GM19328 (cell line): ENCODE measurements around the gene IFT57.
A peak's percentile ranks its signal among the peaks of the same experiment; 100 is the strongest.

Experiments used
- ATAC-seq: cut with Tn5 transposase; IDR thresholded peaks from one replicate; pipeline ENCODE4 v1.9.1; 2021; ENCODE audit warnings: mild to moderate bottlenecking, moderate library complexity; ENCODE audit not compliant: unreplicated experiment

IFT57 gene

DNA sequence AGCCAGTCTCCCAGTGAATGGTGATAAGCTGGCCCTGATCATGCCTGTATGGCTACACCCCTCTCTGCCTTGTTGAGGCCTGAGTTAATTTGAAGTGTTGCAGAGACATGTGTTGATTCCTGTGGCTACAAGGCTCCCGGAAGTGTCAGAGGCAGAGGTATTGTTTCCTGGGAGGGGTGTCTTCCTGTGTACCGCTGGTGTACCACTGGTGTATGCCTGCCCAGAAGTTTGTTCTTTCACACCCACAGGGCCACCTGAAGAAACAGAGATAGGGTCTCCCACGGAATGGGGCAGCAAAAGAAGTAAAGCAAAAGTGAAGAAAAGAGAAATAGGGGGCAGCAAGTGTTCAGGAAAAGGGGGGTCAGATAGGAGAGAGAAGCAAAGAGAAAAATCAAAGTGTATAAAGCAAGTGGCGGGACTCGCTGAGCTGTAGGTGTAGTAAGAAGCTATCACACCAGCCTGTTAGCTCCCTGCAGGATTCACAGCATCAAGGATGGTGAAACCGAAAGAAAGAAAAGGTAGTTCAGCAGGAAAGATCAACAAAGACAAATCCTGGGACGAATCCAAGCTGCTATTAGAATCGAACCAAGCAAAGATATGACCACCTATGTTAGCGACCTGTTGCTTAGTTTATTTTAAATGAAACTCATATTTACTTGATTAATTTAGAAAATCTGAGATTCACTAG lies 94.8 kb downstream of the IFT57 start:
- ATAC-seq = no peak

DNA sequence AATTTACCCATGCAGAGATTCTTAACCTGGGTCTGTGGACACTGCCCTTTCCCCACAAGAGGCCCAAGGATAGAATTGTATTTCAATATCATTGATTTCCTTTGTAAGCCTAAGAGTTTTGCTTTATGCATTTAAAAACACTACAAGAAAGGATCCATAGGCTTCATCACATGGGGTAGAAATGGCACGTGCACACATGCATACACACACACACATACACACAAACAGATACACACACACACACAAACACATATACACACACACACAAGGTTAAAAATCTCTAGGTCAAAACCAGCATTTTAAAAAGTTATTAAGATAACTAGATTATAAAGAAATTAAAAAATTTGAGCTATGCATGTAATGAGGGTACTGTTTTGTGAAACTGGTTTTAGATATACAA lies 95.9 kb downstream of the IFT57 start:
- no peak for ATAC-seq

DNA sequence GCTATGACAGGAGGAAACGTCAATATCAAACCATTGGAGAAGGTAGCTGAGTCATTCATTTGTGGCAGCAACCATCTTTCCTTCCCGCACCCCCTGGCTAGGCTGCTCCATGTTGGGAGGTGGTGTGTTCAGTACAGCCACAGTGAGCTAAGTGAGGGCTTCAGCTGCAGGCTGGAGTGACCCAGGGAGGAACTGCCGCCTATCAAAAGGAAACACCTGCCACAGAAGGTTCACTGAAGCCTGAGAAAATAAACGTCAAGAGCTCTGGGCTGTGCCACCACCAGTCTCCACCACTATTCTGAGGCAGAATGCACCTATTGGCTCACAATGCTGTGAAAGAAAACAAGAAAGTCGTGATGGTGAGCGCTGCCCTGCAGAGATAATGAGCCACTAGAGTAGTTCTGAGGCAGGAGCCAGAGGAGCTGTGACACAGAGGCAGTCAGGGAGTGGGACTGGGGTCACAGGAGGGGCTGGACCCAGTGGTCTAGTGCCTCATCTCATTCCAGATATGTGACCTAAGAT lies 96.6 kb downstream of the IFT57 start:
- peak; percentile 46 for ATAC-seq

DNA sequence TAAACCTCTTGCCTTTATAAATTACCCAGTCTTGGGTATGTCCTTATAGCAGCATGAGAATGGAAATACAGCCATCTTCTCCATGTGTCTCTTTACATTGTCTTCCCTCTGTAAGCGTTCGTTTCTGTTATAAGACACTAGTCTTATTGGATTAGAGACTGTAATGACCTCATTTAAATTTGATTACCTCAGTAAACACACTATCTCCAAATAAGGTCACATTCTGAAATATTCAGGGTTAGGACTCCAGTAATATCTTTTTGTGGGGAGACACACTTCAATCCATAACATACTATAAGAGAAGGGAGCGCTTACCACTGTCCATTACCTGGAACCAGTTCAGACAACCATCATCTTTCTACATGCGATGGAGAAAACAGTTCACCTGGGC lies 97.1 kb downstream of the IFT57 start:
- no peak for ATAC-seq

- peak; percentile 76 for ATAC-seq
Measured at GRCh38 chr3:108124337-108125152, 97.7 kb downstream of the IFT57 start.

- ATAC-seq = no peak
Measured at GRCh38 chr3:108123326-108123725, 98.9 kb downstream of the IFT57 start.

- ATAC-seq = no peak
Measured at GRCh38 chr3:108122276-108122675, 99.9 kb downstream of the IFT57 start.

GRCh38 chr3:108119398-108120104 lies 102.7 kb downstream of the IFT57 start:
- no peak for ATAC-seq

DNA sequence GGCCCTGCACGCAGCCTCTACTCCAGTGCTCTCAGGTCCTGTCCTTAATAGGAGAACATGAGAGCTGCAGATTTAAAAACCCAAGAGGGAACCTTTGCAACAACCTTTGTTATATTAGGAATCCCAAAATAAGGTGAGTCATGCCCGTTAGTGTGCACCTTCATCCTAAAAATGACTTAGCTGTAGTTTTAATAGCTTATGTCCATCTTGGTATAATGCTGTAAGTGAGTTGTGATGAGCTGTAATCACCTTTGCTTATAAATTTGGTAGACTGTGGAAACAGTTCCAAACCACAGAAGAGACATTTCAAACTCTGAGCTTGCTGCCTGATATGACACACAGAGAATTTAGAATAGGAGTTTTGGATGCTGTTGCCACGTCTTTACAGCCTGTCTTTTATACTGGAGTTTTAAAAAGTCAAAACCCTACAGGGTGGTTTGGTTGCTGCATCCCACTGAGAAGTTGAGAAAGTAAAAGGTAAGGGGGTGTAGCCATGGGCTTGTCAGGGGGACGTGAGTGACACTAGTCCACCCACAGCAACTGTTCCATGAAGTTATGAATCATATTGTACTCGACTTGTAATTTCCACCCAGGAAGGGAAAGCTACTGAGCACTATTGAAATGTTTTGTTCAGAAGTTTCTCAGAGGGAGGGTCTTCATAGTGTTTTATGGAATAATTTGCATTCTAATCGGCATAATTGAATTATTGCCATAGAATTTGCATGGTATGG lies 104.0 kb downstream of the IFT57 start:
- ATAC-seq = no peak

DNA sequence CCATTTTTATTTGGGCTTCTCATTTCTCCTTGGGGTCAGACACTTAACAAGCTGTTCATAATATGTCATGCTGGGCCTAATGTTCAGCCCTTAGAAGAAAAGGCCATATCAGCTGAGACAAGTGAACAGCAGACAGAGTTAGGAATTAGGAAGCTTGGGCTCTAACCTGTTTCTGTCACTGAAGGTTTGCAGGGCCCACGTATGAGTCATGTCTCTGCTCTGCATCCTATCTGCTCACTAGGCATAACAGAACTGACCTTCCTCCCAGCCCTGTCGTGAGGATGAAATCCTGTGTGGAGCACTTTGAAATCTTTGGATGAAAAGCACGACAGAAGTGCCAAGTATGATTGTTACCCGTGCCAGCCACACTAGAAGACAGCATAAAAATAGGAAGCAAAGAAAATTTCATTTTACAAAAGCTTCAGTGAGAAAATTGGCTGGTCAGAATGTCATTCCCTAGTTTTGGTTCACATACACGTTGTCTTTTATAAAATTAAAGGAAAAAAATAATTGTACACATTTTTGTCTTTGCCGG lies 104.9 kb downstream of the IFT57 start:
- ATAC-seq = no peak

- no peak for ATAC-seq
Measured at GRCh38 chr3:108114423-108115065, 107.7 kb downstream of the IFT57 start.

DNA sequence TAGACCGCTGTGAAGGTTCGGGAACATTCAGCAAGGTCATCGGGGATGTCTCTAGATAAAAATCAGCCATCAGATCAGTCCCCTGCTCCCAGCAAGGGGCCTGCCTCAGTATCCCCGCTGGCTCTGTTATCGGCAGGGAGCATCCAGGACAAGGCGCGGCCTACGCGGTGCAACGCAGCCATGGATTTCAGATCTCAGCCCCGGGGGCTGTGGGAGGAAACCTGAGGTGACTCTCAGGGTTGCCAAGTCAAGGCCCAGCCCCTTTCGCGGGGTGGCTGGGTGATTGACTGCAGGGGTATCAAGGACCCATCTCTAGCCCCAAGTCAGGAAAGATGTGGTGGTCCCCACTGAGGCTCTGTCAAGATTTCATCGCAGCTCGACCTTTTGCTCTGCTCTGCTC lies 108.2 kb downstream of the IFT57 start:
- no peak for ATAC-seq

DNA sequence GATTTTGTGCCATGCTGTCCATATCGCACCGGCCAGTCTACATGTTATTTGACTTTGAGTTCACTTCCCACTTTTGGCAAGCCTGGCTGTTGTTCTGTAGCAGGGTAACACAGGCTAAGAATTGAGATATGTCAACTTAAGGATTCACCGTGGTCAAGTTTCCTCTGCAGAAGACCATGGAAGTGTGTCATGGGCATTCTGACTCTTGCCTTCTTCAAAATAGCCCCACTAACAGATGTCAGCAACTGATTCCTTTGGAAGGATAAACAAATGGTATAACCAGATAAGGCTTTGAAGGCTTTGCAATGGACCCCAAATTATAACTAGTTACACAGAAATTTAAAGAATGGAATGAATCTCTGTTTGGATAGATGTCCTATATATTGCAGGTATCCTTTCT lies 111.3 kb downstream of the IFT57 start:
- ATAC-seq = no peak
